Endothelial cell of hepatic sinusoid (primary cell): ENCODE measurements around the gene EFNA2.

ENCODE experiments used
- in situ Hi-C: cut with HindIII; loops from 2 replicates; pipeline ENCODE4 v1.10.0; 2017; ENCODE audit warnings: low sequenced_read_pairs

The EFNA2 gene

DNA sequence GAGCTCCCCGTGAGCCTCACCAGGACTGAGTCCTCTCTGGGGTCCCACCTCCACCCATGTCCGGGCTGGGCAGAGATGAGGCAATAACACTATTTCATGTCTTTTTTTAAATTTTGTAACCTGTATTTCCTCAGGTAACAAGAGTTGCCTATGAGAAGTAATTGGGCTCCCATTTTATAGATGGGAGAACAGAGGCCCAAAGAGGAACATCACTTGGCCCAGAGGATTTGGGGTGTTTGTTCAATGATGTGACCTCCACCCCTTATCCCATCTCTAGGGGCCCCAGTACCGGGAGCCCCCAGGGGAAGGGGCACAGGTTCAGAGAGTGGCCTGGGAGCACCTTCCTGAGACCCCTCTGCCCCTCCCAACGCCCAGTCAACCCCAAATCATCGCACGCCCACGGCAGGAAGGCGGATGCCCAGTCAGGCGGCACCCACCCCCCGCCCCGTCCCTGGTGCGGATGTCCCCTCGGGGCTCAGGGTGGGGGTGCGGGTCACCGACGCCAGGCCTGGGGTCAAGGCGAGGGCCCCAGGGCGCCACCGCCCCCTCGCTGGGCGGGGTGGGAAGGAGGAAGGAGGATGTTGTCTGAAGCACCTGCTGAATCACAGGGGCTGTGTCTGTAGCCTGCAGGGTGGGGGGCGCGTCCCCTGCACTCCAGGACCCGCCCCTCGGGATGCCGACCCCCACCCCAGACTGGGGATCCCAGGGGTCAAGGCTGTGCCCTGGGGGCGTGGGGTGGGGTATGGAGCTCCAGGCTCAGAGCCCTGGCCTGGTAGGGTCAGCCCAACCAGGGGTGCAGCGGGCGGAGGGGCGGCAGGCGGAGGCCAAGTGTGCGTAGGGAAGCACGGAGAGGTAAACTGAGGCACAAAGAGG lies 25.6 kb upstream of the EFNA2 start:
- in situ Hi-C loops = loop anchor here (10.0 kb wide), 1 partner anchor 135 kb away; no protein-coding TSS in a partner anchor

DNA sequence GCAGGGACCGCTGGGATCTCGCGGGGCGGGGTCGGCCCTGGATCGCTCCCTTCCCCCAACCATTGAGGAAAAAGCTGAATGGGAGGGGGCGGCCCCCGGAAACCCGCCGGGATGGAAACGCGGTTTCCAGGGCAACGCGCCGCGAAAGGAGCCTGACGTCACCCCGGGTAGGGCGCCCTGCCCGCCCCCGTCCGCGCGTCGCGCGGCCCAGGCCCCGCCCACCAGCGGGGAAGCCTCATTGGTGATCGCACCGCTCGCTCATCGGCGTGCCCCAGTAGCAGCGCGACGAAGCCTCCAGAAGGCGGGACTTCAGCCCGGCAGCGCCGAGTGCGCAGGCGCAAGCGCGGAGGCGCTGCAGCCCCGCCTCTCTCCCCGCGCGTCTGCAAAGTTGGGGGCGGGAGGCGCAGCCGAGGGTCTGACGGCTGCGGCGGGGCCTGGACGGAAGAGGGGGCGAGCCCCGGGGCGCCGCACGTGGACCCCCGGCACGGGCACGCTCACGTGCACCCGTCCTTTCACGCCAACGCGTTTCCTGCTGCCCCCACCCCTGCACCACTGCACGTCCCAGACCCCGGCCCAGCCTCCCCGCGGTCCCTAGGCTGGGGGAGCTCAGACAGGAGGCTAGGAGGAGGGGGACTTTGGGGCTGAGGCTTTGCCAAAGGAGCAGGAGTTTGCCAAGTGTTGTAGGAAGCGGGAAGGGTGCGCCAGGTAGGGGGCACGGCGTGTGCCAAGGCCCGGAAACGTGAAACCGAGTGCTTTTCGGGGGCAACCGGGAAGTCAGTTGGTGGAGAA lies 24.7 kb upstream of the EFNA2 start:
- in situ Hi-C loops = loop anchor here (10.0 kb wide), 1 partner anchor 136 kb away; no protein-coding TSS in a partner anchor

DNA sequence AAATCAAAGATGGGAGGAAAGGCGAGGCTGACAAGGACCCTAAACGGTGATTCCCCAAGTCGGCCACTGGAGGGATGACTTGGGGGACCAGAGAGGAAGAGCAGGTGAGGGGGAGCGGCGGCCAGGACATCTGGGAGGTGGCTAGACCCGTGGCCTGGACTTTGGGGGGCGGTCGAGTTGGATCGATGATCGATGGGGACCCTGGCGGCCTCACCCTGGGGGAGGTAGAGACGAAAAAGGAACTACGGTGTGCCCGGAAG lies 24.2 kb upstream of the EFNA2 start:
- in situ Hi-C loops = loop anchor here (10.0 kb wide), 1 partner anchor 137 kb away; no protein-coding TSS in a partner anchor

DNA sequence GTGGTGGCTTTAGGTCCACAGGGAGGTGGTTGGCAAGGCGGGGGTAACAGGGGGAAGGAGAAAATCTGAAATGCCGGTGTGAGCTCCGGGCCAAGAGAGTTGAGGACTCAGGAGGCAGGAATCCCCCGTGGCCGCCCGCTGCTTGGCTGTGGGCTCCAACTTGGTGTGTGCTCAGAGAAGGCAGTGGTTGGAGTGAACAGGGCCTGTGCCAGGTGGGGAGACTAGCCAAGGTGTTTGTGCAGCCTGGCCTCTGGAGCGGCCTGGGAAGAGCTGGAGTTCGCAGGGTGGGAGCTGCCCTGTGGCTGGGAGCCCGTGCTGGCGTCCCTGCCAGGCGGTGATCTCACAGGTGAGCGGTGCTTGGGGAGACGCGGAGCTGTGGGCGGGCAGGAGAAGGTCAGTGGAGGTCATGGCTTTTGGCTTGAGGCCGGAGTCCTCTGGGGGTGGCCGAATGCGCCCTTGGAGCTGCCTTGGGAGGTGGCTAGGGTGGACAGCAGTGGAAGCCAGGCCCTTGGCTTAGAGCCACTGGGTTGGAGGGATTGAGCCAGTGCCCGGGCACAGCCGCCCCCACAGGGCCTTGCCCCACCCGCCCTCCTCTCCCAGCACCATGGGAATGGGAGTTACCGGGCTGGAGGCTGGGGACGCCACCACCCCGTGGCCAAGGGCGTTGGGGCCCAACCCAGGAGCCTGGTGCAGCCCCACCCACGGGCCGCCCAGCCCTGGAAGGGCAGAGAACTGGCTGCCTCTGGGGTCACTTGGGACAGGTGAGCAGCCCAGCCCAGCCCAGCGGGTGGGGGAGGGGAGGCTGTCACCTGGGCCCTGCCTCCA lies 23.7 kb upstream of the EFNA2 start:
- in situ Hi-C loops = loop anchor here (10.0 kb wide), 1 partner anchor 137 kb away; no protein-coding TSS in a partner anchor

DNA sequence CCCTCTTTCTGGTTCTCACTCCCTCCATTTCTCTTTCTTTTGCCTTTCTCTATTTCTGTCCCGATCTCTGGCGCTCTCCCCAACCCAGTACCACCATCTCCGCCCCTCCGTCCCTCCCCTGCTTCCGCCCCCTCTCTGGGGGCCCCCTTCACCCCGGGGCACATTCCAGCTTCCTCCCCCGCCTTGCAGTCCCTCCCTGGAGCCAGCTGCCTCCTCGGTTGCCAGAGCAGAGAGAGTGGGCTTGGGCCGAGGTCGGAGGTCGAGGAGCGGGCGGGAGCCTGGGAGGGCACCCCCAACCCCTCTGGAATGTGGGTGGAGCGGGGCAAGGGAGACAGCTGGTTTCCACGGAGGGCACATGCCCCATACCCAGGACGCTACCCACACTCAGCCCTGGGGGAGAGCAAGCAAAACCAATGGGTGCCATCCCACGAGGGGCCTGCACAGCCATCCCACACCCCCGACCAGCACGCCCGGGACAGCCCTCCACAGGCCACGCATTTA lies 23.0 kb upstream of the EFNA2 start:
- in situ Hi-C loops = loop anchor here (10.0 kb wide), 1 partner anchor 138 kb away; no protein-coding TSS in a partner anchor

DNA sequence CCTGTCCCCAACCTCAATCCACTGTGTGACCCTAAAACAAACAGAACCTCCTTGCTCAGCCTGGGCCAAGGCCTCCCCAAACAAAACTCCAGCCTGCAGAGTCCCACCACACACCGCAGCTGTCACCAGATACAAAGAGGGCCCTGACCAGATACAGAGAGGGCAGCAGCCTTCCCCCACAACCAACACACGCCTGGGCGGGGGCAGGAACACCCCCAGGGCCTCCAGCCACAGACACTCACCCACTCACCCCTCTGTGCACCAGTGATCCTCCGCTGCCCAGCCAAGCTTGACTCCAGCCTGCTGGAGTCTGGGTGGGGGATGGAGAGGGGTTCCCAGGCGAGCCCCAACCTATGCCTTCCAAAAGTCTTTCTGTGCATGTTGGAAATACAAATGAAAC lies 22.5 kb upstream of the EFNA2 start:
- in situ Hi-C loops = loop anchor here (10.0 kb wide), 1 partner anchor 138 kb away; no protein-coding TSS in a partner anchor

DNA sequence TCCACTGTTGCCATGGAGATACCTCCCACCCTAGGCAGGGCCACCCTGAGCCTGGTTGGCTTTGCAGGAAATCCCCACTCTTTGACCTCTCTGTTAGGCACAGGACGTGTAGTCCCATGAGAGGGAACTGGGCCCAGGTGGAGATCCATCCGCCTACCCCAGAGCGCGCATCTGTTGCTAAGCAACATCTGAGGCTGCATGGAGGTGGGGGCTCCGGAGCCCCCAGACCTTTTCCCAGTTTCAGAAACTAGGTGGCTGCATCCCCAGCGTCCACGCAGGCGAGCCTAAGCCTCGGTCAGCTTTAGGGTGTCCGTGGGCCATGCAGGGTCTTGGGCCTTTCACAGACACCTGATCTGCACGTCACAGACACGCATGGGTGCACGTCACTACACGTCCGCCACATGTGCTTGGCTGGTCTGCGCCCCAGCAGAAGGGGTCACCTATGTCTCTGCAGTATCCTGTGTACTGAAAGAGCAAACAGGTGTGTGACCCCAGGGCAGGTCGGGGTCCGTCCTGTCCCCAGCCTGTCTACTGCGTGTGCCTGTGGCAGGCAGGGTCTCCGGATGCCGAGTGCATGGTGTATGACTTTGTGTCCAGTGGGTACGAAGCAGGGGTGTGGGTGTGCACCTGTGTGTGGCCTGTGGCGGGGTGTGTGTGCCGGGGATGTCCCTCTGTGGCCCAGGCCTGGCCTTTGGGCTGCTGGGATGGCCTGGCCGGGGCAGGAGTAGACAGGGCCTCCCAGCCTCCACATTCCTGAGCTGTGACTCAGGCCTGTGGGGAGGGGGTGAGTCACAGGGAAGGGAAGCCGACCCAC lies 20.7 kb upstream of the EFNA2 start:
- in situ Hi-C loops = loop anchor here (10.0 kb wide), 1 partner anchor 140 kb away; no protein-coding TSS in a partner anchor

DNA sequence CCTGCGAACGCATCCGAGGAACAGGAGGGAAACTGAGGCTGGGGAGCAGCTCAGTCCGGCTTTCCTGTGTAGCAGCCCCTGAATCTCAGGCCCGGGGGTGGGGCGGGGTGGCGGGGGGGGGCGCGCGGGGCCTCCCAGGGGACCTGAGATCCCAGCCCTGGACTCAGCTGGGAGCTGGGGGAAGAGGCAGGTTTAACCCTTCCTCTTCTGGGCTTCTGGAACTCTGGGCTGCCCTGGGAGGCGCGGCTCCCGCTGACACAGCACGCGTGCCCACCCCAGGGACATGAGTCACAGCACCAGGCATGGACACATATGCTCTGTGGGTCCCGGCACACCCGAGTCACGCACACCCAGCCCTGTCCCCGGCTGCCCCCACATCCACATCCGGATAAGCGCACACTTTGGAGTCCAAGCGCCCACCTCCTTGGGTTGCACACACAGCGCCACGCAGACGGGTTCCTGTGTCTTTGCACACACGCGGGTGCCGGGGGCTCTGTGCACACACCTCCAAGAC lies 20.0 kb upstream of the EFNA2 start:
- in situ Hi-C loops = loop anchor here (10.0 kb wide), 1 partner anchor 141 kb away; no protein-coding TSS in a partner anchor

DNA sequence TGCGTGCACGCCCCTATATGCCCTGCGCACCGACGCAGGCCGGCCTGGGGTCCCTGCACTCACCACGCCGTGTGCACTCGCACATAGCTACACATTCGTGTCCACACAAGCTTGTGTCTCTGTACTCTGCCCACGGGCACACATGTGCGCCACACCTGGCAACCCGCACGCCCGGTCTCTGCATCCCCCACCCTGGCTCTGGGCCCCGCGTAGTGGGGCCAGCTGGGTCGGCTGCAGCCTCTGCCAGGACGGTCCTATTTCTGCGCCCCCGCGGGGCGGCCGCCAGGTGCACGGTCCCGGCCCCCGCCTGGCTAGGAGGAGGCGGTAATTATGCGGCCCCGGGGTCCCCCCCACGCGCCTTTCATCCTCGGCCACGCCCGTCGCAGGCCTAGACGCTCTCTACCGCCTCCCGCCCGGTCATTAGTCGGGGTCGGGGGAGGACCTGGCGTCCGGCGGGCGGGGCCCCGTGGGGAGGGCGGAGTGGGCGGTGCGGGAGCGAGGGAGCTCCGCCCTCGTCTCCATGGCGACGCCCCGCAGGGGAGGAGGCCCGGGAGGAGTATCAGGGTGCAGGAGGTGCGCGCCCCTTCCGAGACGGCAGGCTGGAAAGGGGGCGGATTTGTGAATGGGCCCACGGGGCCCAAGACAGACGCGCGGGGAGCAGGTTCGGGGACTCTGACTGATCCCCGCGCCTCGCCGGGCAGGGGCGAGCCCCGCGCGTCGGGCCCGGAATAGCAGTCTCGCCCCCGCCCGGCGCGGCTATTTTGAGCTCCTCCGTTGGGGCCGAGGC lies 19.4 kb upstream of the EFNA2 start:
- in situ Hi-C loops = loop anchor here (10.0 kb wide), 1 partner anchor 142 kb away; no protein-coding TSS in a partner anchor

DNA sequence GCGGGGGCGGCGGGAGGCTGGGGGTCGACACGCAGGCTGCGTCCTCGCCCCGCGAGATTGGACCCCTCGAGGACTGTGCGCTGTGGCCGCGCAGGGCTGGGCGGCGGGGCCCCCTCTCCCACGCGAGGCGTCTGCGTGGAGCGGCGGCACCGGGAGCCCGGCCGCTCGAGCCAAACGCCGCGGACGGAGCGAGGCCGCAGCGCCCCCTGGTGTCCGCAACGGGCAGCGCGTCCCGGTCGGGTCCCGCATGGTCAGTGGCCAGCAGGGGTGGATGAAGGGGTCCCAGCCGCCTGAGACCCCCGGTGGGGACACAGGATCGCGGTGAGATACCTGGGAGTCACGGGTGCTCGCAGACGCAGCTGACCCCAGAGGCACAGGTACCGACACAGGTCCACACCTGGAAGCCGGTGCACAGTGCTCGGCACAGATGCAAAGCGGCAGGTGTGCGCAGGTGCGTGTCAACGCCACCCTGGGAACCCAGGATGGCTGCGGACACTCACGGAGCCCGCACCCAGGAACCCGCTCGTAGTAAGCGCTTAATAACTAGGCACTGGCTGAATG lies 18.7 kb upstream of the EFNA2 start:
- in situ Hi-C loops = loop anchor here (10.0 kb wide), 1 partner anchor 142 kb away; no protein-coding TSS in a partner anchor

DNA sequence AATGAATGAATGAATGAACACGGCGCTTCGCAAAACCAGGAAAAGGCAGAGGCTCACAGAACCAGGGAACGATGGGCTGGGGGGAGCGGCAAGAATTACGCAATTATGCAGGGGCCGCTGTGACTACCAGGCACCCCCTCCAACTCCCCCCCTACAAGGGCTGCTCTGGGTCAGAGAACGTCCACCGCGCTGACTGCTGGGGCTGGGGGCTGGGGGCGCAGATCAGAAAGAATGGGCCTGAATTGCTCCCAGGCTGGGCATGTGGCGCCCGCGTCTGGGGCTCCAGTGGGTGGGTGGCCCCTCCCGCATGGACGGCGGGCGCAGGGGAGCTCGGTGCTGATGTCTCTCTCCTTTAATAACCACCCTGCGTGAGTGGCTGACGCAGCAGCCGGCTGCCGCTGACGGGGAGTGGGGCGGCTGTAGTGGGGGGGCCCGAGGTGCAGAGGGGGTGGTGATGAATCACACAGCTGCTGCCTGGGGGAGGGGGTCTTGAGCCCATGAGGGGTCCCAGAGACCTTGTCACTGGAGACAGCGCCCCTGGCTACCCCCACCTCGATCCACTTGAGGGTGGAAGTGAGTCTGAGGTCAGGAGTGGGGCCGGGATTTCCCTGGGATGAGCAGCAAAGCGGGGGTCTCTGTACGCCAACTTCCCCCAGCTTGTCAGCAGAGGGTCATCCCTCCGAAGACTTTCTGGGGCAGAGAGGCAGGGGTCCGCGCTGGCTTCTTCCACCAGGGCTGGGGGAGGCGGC lies 18.0 kb upstream of the EFNA2 start:
- in situ Hi-C loops = loop anchor here (10.0 kb wide), 1 partner anchor 143 kb away; no protein-coding TSS in a partner anchor

DNA sequence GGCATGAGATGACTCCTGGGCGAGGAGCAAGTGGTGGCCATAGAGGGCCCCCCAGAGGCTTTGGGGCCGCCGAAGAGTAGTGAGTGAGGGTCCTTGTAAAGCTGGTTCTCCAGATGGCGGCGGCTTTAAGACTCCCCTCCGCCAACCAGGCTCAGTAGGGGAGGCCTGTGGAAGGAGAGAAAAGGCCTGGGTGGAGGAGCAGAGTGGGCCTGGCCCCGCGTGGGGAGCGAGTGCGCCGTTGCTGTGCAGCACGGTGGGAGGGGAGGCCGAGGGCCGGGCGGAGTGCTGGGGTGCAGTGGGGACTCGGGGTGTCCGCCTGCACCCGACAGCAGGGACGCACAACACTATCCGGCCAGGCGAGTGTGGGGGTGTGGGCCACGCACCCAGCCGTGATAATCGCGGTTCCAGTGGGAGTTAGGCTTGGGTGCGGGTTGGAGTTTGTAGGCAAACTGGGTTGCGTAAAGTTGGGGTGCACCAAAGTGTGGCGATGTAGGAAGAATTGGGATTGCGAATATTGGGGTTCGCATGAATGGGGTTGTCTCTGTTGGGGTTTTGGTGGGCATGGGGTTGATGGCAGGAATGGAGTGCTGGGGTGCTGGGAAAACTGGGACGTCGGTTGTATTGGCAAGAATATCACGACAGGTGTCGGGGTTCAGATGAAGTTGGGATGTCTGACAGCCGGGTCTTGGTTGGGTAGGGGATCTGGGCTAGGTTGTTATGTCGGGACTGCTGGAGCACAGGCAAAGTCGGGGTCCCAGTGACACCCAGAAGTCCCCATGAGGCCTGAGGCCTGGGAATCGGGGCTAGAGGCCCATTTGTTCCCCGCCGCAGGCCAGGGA lies 17.2 kb upstream of the EFNA2 start:
- in situ Hi-C loops = loop anchor here (10.0 kb wide), 1 partner anchor 144 kb away; no protein-coding TSS in a partner anchor

DNA sequence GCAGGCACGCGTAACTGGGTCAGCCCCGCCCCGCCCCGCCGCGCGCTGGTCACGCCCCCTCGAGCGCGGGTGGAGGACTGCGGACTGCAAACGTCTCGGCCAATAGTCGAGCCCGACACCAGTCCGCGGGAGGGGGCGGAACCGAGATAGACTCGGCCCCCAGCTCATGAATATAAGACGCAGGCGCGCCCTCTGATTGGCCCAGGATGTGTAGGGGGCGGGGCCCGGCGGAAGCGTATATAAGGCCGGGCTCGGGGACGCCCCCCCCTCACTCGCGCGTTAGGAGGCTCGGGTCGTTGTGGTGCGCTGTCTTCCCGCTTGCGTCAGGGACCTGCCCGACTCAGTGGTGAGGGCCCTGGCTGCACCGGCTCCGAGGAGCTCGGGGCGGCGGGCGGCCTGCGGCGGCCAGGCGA lies 16.6 kb upstream of the EFNA2 start, which contains the start of gene CIRBP:
Gene CIRBP, plus strand, starts transcription at position 268 of the 413 bp plus-strand sequence. CDS start 1,602 bp downstream, outside the sequence.
- in situ Hi-C loops = loop anchor here (10.0 kb wide), 1 partner anchor 144 kb away; no protein-coding TSS in a partner anchor

DNA sequence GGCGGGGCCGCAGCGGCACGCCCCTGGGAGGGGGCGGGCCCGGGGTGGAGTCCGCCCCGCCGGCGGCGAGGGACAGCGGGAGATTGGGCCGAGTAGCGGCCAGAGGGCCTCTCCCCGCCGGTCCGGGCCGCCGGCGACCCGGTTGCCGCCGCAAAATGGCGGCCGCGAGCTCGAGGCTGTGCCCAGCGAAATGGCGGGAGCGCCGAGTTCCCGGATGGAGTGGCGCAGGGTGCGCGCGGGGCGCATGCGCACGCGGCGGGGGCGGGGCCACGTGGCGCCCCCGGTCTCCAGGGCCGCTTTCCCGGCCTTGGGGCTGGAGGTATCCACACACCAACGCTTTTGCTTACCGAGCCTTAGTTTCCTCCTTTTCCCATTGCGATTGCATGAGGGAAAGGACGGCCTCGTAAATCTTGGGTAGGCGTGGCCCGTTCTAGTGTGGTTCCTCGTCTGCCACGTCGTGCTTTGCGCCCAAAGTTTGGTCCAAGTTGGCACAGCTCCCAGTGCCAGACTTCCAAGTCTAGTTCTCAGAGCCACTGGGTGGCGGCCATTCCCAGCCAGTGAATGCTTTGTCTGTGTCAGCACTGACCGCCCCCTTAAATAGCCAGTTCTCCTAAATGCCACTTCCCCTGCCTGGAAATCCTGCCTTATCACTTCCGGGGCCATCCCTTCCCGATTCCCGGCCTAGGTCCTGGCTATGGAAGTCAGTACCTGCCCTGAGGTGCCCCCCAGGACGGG lies 16.0 kb upstream of the EFNA2 start:
- in situ Hi-C loops = loop anchor here (10.0 kb wide), 1 partner anchor 145 kb away; no protein-coding TSS in a partner anchor

DNA sequence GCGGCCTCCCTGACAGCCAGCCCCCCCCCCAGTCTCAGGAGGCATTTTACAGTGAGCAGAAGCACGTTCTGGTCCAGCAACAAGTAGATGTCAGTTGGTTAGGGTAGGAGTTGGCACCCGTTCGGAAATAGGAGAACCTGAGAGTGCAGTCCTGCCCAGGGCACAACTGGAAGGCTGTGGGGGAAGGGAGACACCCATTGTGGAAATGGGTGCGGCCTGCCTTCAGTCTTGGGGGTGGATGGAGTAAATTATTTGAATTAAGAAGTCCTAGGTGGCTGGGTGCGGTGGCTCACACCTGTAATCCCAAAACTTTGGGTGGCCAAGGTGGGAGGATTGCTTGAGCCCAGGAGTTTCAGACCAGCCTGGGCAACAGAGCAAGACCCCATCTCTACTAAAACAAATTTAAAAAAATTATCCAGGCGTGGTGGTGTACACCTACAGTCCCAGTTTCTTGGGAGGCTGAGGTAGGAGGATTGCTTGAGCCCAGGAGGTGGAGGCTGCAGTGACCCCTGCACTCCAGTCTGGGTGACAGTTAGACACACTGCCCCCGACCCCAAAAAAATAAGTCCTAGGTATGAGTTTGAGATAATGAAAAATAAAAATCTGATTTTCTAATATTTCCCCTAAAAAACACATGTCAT lies 15.3 kb upstream of the EFNA2 start:
- in situ Hi-C loops = no loop called here
